GM19438 (cell line): ENCODE data around the gene TMPRSS4.
"Not testable (repeated sequence)": the region's sequence is repeated elsewhere in the genome, so short reads cannot be mapped to it uniquely, and the experiment has no call there.

Experiments
- ATAC-seq: cut with Tn5 transposase; IDR thresholded peaks from one replicate; pipeline ENCODE4 v1.9.1; 2021; ENCODE audit warnings: low read depth; ENCODE audit not compliant: unreplicated experiment

The TMPRSS4 gene

DNA sequence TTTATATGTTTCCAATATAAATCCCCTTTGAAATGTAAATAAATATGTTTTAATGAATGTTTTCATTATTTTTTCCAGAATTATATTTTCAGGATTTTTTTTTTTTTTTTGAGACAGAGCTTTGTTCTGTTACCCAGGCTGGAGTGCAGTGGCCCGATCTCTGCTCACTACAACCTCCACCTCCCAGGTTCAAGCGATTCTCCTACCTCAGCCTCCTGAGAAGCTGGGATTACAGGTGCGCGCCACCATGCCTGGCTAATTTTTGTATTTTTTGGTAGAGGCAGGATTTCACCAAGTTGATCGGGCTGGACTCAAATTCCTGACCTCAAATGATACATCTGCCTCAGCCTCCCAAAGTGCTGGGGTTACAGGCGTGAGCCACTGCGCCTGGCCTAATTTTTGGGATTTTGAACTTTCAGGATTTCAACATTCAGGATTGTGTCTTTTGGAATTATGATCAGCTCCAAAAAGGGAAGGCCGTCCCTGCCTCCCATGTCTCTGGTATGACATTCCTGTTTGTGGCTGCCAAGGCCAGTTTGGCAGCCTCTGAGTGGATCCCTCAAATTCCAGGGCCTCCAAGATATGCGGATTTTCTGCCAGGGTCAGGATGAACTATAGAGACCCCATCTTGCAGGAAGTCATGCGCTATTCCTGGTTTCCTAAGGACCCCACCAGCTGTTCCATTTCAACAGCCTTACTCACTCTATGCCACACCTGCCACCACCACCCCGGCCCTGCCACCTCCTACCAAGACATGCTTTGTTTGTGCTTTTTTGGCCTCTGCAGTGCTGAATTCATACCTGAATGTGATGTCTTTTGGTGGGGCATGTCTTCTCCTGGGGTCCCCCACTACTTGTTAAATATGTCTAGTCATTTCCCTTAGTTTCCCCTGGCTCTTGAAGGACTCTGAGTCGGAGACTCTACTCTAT, 21.9 kb upstream of the TMPRSS4 start:
- ATAC-seq, result no peak

DNA sequence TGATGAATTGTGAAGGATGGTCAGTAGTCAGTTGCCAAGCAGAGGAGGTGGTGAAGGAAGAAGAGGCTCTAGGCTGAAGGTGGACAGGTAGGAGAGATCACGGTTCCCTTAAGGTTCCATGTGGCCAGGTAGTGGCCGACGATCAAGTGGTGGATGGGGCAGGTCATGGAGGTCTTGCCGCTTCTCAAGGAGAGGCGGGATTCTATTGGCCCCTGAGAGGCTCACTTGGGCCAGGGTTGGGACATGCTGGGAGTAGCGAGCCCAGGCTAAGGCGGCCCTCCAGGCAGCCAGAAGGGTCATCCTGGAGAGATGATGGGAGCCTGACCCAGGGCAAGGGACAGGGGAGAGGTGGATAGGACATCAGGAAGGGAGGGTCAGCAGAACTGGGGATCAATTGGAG, 20.9 kb upstream of the TMPRSS4 start:
- no peak for ATAC-seq

DNA sequence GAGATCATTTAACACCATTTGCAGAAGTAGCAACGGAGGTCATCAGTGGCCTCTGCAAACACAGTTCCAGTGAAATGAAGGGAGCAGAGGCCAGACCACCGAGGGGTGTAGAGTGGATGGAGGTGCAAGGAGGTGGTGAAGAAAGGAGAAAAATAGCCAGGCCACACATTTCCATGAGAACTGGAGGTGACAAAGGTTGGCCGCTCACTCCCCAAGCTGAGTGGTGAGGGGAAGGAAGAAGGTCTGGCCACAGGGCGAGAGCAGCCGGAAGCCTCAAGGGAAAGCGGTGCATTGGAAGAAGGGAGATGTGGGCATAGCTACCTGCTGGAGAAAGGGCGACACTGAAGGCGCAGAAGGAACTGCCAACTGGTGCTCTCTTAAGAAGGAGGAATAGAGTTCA, 20.1 kb upstream of the TMPRSS4 start:
- no peak for ATAC-seq

DNA sequence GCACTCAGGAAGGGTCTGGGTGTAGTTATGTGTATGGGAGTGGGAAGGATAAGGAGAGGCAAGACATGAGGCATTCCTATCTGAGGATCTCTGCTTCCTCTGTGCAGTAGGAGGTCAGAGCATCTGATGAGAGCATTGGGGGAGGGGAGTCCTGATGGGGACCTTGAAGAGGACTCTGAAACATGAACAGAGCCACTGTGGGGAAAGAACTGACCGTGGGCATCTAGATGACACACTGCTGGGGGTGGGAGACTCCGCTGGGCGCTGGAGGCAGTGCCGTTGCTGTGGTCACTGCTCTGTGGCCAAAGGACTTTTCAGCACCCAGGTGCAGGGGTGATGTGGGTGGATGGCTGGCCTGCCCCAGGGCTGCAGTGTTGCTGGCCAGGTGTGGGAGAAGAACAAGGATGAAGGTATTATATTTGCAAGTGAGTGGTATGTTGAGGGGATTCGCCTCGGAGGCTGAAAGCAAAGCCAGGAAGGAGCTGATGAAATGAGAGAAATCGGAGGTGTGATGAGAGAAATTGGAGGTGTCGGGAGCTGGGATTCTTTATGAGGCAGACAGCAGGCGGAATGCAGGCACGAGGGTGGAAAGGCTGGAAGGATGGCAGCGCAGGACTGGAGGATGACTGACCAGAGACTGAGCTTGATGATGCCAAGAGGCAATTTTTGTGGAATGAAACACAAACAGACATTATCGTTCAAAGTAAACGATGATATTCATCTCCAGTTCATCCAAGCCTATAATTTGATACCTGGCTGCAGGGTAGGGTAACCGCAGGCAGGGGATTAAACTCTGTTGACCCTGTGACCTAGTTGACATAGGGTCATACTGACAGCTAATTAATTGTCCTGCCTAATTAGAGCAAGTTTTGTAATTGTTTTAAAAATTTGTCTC, 19.4 kb upstream of the TMPRSS4 start:
- no peak for ATAC-seq

DNA sequence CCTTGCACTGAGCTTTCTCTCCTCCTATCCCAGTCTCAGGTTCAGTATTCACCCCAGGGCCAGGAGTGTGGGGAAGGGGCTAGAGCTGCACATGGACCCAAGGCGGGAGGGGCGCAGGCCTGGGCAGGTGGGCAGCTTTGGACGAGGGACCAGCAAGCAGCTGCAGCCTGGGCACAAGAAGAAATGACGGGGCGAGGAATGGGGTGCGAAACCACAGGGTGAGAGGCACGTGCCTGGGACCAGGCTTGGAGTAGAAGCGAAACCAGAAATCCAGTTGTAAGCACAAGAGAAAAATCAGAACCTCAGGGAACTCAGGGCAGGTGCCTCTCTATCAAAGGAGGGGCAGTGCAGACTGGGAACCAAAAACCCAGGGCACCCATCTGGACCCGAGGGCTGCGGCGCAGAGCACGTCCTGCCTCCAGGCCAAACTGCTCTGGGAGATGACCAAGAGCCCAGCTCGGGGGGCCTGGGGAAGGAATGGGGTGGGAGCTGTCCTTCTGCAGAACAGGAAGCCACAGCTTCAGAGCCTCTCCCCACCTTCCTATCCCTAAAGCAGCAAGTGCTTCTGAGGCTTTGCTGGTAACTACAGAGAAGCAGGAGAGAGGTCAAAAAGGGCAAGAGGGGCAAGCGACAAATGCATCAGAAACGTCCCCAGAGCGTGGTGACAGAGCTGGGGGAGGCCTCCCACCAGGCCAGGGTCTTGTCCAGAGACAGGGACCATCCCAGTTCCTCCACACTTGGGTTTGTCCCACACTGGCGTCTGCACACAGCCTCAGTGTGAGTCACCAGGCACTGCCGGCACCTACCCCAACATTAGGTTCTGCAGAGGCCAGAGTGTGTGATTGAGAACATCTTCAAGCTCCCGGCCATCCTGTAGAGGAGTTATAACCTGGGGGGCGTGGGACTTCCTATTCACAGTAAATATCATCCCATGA, 18.3 kb upstream of the TMPRSS4 start:
- ATAC-seq, result no peak

DNA sequence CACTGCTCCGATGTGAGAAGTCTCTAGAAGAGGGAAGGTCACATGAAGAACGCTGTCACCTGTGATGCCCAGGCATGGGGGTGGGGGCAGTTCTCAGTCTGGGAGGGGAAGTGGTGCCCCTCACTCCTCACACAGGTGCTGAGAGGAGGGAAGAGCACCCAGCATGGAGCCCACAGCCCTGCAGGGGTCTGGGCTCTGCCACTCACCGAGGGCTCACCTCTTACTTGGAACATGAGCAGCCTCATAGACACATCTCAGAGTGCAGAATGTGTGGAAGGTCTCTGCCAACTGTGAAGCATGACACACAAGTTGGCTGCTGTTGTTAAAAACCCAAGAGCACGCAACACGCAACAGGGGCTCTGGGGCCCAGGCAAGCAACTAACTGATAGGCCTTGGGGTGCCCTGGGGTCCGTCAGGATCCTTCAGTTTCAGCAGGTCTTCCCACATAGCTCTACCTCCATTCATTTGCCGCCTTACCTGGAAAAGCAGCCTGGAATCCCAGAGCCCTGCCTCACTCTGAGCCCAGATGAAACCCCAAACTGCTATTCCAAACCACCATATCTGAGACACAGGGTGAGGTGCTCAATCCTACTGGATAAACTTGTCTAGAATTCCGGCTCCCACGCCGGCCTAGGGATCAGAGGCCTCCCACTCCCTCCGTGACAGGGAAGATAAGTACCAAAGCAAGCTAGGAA, 17.5 kb upstream of the TMPRSS4 start:
- no peak for ATAC-seq

DNA sequence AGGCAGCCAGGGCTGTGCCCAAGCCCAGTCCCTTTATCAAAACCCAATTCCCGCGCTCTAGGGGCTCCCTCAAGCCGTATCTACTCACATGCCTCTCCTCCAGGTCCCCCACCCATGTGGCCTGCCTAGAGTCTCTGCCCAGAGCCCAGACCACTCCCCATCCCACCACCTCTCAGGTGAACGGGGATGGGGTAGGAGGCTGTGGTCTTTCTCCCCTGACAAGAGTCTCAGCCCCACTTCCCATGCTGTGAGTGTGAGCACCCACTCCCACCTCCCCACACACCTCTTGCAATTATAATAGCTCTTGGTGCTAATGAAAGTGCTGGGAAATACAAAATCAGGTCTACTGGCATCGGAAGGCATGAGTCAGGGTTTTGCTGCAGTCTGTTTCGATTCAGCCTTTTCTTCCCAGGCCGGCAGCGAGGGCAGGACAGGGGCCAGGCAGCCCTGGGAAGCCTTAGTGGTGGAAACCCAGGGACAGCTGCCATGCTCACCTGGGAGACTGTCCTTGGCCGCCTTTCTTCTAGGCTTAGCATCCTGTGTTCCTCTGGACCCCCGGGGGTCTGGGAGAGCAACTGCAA, 16.7 kb upstream of the TMPRSS4 start:
- no peak for ATAC-seq

DNA sequence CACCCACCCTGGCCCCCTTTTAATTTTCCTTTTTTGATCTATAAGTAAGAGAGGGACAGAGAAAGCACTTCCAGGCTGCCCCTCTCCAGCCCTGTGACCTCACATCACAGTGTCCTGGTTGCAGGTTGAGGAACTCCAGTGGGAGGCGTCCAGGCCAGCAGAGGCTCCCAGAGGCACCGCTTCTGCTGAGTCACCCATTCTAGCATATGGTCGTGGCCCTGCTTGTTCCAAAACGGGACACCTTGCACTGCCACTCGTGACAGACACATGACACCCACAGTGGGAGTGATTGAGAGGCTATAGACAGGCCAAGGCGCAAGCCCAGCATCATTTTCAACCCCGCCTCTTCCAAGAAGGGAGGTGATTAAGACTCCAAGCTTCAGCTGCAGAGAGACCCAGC, 16.0 kb upstream of the TMPRSS4 start:
- ATAC-seq, result no peak

DNA sequence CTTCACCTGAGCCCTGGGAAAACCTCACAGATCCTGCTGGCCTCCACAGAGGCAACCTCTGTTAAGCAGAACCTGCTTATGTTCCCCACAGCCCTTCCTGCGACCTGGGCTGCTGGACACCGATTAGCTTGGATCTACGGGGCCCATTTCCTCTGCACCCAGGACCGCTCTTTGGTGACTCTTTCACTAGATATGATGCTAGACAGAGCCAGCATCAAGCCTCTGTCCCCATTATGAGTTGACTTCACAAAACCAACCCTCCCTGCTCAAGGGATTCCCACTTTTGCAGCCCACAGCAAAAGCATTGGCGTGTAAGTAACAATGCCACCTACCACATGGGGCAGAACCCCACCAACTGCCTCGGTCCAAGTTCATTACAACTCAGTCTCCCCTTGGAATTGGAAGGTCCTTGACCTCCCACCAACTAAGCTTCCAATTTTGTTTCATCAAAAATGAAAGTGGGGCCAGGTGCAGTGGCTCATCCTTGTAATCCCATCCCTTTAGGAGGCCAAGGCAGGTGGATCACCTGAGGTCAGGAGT, 15.2 kb upstream of the TMPRSS4 start:
- no peak for ATAC-seq

DNA sequence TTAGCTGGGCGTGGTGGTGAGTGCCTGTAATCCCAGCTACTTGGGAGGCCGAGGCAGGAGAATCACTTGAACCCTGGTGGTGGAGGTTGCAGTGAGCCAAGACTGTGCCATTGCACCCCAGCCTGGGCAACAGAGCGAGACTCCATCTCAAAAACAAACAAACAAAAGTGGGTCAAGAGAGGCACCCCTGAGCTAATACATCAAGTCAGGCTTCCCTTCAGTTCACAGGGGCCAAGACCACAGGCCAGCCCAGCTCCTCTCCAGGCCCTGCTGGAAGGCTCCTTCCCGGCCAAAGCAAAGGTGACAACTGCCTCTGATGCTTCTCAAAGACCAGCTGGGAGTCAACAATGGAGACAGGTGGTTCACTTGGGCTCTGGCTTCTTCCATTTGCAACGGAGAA, 14.7 kb upstream of the TMPRSS4 start:
- not testable (repeated sequence) for ATAC-seq

DNA sequence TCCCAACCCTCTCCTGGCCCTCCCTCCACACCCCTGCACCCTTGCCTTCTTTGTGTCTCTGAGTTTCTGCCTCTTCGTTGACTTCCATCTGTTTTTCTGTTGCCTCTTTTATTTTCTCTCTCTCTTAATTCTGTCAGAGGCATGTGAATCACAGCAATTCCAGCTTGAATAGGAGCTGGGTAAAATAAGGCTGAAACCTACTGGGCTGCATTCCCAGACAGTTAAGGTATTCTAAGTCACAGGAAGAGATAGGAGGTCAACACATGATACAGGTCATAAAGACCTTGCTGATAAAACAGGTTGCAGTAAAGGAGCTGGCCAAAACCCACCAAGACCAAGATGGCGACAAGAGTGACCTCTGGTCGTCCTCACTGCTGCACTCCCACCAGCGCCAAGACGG, 14.2 kb upstream of the TMPRSS4 start:
- ATAC-seq, result not testable (repeated sequence)

DNA sequence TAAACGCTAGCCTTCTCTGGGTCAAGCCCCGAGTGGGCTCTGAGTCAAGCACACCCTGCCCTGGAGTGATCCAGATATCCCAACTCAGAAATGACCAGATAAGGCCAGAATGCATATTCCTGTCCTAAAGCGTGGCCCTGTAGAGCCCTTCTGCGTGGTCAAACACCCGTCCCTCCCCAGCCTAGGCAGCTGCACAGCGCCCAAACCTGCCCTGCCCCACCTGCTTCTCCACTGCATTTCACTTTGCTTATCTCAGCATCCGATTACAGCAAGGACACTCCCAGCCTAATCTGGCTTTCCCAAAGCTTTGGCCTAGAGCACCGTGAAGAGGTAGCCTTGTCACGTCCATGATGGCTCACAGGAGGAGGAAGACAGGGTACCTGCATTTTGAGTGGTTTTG, 11.9 kb upstream of the TMPRSS4 start:
- ATAC-seq, result no peak

DNA sequence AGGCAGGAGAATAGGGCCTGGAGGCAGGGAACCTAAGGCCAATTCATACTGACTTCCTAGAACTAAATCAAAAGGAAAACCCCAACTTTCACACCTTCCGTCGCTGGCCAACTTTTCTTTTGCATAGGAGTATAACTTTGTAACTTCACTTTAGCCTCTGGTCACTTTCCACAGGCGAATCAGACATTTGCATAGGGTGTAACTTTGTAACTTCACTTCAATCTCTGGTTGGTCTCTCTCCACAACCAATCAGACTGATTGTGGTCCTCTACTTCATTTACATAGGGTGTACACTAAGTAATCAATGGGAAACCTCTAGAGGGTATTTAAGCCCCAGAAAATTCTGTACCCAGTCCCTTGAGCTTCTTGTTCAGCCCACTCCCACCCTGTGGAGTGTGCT, 11.5 kb upstream of the TMPRSS4 start:
- no peak for ATAC-seq

DNA sequence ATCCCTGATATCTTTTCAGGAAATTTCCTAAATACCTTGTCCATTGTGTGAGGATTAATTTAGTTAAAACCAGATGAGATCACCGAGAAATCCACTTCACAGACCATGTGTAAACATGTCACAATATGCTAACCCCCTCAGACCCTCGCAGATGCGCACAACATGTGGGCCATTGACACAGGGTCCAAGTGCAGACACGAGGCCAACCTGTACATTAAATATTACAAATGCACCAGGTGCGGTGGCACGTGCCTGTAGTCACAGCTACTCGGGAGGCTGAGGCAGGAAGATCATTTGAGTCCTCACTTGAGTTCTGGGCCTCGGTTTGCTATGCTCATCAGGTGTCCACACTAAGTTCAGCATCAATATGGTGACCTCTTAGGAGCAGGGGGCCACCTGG, 9.9 kb upstream of the TMPRSS4 start:
- ATAC-seq, result no peak

DNA sequence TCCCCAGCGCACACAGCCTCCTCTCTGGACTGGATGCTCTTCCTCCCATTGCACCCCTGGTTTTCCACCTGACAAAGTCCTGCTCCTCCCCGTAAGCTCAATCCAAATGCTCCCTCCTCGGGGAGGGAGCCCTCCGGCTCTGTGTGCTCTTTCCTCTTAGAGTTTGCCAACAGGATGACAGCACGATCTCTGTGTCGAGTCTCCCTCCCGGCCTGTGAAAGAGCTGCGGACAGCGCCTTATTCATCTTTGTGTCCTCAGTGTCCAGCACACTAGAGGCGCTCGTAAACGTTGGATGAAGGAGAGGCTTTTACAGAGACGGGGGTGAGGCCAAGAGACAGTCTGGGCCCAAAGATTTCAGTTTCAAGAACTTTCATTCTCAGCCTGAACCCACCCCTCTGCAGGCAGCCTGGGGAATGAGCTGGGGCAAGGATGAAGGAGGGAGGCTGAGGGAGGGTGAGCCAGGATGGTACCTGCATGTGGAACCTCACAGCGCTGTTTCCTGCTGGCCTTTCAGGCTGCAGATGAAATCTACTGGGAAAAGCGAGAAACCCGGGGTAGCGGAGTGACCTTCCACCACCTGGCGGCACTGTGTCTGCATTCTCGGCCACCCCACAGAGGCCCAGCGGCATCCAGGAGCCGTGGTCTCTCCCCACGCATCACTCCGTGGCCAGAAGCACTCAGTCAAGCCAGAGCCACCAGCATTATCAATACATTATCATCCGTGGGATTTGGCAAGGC, 8.5 kb upstream of the TMPRSS4 start:
- no peak for ATAC-seq

DNA sequence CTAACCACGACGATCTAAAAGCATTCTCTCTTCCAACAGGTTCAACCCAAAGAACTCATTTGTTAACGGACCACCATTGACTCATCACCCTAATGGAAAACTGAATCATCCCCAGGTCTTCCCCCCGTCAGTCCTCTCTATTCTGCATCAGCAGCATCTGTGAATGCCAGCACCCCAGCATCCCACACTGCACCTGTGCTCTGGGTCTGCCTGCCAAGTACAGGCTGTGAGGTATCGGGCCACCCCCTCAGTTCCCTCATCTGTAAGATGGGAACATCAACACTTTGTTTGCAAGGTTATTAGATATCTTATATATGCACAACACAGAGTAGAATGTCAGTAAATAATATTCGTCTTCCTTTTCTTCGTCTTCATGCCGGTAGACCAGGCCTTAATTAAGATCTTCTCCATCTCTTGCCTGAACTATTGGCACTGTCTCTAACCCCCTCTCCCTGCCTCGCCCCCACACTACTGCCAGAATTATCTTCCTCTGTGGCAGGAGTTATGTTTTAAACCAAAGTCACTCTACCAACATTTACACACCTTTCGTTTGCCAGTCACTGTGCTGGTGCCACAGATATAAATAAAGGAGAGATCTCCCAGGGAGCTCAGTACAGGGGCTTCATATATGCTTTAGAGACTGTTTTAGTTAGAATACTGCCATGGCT, 7.8 kb upstream of the TMPRSS4 start:
- no peak for ATAC-seq

DNA sequence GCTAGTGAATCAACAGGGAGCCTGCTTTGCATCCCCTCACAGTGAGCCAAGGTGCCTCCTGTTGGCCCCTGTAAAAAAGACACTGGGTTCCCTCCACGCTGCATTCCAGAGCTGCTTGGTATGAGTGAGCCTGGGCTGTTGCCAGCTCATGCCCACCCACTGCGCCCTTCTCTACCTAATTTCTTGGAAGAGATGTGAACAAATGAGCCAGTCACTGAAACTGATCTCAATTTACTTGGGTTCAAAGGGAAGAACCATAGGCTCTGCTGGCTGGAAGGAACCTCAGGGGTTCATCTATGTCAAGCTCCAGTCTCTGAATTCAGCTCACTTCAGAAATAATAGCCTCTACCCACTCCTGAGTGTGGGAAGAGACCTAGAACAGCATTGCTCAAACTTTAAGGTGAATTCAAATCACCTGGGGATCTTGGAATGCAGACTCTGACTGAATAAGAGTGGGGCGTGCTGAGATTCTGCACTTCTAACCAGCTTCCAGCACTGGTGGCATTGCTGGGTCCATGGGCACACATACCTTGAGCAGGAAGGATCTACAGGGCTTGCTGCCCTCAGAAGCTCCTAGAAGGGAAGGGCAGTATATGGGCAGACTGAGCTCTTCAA, 5.4 kb upstream of the TMPRSS4 start:
- no peak for ATAC-seq

DNA sequence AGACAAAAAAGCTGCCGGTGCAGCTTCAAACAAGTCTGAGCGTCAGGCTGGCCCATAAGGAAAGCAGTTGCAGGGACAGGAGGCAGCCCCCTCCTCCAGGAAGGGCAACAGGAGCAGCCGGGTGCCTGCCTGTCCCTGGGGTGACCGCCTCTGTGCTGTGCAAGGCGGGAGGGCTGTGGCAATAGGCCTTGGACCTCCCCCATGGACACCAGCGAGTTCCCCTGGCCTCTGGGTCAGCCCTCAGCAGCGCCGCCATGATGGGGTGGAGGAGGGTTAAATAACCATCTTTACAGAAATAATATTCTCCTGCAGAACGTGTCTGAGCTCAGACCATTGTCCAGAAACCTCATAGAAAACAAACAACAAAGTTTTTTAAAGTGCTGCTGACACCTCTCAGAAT, 3.3 kb upstream of the TMPRSS4 start:
- ATAC-seq, result no peak
